GM19193 (cell line): ENCODE results near the gene CKAP5.

Experiments used
- POLR2A ChIP-seq: IDR thresholded peaks from 4 replicates; pipeline ENCODE4 v1.6.1; 2011; ENCODE audit not compliant: insufficient read depth, insufficient read length; ENCODE audit errors: extremely low read depth

CKAP5 gene

DNA sequence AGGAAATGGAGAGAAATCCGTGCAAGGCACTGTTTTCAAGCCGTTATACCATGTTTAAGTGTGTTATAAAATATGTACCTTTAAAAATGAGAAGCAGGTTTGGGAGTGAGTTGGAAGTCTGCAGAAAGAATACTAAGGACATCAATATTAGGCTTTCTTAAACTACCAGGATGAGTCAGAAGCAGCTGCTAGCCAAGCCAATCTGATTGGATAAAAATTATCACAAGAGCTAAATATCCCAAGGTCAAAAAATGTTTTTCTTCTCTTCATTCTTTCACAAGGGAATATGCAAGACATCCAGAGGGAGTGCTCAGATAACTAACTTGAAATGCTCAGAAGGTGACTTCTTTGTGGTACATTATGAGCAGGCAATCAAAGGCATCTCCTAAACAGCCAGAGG is 19.3 kb upstream of the CKAP5 start:
- no peak for TF ChIP-seq POLR2A

DNA sequence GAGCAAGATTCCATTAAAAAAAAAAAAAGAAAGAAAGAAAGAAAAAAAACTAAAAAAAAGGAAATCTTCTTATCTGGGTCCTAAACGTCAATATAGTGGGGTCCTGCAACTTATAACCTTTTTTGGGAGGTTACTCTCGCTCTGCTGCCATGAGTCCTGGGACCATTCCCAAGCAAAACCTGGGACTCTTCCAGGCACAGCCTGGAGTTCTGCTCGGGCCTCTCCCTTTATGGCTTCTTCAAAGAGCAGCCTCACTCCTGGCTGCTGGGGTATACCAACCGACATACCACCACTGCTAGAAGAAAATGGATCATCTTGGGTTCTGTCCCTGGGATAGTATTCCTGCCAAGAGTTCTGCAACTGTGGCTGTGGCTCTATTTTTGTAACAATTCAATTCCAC is 14.1 kb upstream of the CKAP5 start:
- TF ChIP-seq POLR2A: no peak

DNA sequence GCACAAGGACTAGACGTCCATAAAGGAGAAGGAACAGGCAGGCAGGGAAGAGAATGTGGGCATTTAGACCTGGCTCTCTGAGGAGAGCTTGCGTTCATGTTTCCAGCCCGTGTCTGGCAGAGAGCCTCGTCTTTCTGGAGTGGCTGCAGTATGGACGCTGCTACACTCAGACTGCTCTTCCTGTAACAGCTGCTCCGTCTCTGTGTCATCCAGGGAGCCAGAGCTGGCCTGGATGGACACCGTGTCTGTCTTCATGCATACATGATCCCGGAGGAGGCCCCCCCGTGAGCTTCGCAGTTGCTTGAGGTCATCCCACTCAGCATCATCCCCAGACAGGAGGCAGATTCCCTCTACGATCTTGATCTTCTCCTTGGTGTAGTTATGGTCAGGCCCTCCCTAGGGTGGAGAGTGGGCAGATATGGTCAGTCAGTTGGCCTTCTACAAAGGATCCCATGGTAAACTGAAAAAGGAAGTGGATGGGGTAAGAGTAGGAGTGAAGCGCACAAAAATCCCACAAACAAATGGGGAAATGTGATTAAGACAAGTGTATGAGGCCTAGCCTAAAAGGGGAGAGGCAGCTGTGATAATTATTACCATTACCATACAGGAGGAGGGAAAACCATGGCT is 13.0 kb upstream of the CKAP5 start:
- TF ChIP-seq POLR2A: no peak

DNA sequence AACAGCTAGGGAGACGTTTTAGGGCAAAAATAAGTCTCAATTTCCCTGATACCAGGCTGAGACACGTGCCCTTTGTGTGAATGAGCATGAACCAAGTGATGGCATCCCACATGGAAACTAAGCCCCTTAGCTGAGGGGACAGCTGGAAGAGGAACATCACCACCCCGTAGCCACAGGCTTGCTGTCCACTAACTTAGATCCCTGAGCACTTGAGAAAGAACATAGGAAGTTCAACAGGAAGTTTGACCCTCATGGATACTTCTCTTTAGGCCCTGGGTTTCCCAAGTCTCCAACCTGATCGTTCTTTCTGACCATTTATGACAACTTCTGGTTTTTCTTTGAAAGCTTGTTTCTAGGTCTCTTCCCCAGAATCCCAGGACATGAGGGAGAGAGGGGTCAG is 11.6 kb upstream of the CKAP5 start:
- TF ChIP-seq POLR2A: no peak

DNA sequence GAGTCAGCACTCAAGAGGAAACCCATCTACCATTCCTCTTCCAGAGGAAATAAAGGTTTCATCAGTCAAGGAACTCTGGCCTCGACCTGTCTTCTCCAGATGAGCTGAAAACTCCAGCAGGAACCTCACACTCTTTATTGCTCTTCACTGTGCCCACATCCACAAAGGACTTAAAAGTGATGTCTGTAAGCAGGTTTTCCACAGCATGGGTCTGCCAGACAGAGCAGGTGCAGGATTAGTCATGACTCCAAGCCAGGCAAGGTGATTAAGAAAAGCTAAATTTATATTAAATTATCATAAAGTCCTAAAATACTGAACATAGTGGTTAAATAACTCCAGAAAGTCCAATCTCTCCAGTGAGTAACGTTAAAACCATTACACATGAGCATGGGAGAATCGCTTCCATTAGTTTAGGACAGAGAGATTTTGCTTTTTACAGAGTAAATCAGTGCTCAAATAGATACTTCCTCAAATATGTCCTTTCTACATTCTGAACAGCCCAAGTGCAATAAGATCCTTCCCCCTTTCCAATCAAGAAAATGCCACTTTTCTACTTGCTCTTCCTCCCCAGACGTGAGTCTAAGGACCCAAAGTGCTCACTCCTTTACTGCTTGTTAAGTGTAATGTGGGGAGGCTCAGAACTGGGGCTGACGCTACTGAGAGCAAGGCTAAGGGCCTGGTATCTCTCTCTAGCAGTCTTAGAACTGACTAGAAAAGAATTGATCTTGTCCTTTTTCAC is 10.7 kb upstream of the CKAP5 start:
- TF ChIP-seq POLR2A: no peak

DNA sequence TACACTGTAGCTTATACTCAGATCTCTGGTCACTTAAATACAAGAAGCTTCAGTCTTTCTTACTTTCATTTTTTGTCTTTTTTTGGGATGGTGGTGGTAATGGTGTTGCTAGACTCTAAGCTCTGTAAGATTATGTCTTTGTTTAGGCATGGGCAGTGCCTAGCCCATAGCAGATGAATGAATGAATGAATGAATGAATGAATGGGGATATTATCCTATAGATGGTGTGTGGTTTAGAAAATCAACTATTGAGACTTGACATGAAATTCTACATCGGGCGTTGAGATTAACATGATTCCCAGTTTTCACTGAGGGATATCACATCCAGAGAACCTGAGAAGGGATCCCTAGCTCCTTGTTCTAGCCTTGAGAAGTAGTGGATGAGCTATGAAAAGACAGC is 9.8 kb upstream of the CKAP5 start:
- TF ChIP-seq POLR2A: no peak

DNA sequence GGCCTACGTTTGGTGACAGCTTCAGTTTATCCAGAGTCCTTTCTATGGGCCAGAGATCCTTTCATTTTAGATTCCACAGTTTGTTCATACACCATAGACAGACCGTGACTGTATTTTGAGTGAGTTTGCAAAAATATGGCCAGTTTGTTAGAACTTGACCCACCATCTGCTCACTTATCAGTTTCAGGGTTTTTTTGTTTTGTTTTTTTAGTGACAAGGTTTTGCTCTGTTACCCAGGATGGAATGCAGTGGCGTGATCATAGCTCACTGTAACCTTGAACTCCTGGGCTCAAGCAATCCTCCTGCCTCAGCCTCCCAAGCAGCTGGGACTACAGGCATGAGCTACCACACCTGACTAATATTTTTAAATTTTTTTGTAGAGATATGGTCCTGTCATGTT is 9.1 kb upstream of the CKAP5 start:
- no peak for TF ChIP-seq POLR2A

DNA sequence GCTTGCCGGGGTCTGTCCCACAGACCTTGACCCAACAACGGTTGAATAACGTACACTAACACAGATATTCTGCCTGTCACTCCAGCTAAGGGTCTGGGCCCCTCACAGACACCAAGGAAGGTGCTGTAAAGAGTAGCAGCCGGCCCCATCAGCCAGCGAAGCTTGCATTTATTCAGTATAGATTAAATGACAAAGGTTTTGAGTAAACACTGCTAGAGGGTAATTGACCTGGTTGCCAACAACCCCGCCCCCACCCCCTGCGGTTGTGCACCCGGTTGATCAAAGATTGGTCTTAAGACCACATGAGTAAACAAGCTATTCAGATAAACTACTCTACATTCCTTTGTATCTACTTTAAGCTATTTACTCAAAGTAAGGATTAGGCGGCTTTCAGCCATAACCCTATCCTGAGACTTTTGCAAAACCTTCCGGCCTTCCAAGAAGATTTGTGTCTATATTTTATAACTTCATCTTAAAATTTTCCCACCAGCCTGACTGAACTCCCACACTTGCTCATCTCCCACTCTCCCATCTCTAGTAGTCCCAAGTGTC is 4.8 kb upstream of the CKAP5 start:
- no peak for TF ChIP-seq POLR2A

DNA sequence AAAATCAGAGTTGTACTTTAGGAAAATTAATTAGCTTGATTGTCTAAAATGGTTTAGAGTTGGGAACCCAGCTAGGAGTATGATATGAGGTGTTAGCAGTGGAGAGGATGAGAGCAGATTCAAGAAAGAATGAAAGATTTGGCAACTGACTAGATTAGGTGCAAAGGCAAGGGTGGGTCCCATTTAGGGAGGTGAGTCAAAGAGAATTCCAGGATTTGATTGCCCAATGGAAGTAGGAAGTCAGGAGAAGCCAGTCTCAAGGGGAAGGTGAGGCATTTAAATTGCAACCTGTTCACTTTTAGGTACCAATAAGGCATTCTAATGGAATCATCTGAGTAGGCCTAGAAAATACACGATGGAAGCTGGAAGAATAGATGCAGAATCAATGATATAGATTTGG is 3.6 kb upstream of the CKAP5 start:
- no peak for TF ChIP-seq POLR2A

DNA sequence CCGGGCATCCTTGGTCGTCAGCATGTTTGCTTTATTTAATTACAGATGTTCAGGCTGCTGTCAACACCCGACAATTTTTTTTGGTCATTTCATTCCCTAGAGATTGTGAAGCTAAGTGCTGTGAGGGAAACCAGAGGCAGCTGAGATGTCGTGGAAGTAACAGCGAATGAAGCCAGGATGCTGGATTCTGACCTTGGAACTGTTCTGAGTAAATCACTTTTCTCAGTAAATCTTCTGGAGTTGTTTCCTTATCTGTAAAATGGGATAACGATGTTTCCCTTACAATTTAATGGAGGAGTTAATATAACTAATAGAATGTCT is 390 bp upstream of the CKAP5 start:
- no peak for TF ChIP-seq POLR2A

DNA sequence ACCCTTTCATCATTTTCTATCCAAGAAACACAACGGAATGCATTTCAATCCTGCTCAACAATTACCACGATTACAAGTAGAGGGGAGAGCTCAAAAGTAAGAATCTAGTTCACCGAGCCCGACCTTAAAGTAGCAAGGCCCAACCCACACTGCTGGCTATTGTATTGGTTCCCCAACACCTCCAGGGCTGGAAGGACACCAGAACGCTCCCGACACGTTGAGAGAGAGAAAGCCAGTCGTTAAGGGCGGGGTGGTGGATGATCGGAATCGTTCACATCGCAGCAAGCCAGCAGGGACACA is 690 bp downstream of the CKAP5 start:
- no peak for TF ChIP-seq POLR2A

DNA sequence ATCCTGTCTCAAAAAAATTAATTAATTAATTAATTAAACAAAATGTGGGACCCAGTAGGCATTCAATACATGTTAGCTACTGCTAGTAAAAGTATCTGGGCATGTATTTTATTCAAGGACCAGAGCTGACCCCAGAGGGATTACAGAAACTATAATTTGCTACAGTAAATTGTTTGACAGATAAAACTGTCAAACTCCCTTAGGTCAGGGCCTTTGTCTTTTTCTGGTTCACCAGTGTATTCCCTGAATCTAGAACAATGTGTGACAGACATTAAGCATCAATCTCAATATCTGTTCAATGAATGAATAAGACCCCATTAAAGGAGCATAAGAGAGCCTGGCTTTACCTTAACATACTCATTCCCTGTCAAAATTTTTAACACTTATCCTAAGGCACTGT is 6.0 kb downstream of the CKAP5 start:
- TF ChIP-seq POLR2A: no peak

DNA sequence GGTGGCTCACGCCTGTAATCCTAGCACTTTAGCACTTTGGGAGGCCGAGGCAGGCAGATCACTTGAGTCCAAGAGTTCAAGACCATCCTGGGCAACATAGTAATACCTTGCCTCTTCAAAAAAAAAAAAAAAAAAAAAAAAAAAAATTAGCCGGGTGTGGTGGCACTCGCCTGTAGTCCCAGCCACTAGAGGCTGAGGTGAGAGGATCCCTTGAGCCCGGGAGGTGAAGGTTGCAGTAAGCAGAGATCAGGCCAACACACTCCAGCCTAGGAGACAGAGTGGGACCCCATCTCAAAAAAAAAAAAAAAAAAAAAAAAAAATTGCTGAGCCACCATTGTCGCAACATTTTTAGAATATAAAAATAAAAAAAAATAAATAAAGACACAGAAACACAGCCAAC is 7.6 kb downstream of the CKAP5 start:
- TF ChIP-seq POLR2A: no peak

DNA sequence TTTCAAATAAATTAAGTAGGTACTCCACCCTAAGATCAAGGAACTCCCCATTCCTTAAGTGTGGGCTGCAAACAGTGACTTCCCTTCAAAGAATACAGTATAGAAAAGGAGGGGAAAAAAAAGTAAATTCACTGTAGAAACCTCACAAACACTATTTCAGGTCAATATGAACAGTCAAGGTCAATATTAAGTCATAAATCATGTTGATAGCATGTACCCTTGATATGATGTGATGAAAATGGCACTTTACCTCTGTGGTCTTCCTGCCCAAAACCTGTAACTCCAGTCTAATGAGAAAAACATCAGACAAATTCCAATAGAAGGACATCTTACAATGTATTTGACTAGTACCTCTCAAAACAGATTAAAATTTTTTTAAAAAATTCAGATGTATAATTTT is 8.2 kb downstream of the CKAP5 start:
- TF ChIP-seq POLR2A: no peak

DNA sequence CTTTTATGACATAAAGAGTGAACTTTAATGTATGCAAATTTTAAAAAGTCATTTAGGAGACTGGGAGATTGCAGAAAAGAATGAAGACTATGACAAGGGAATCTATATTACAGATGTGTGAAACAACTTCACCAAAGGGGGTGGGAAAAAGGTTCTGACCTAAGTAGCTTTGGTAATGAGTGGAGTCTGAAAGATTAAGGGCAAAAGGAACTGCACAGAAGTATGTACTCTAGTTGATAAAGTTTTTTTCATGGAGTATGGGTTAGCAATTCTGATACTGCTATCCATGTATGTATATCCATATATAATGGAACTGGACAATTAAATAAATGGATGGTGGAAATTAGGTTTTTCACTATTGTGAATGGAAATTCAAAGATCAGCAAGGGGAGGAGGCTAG is 9.2 kb downstream of the CKAP5 start:
- TF ChIP-seq POLR2A: no peak

DNA sequence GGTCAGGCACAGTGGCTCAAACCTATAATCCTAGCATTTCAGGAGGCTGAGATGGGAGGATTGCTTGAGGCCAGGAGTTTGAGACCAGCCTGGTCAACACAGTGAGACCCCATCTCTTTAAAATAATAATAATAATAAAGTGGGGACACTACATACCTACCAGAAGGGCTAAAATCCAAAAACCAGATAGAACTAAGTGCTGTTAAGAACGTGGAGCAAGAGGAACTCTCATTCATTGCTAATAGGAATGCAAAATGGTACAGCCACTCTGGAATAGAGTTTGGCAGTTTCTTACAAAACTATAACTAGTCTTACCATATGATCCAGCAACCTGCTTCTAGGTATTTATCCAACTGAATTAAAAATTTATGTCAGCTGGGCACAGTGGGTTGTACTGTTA is 9.6 kb downstream of the CKAP5 start:
- TF ChIP-seq POLR2A: no peak

DNA sequence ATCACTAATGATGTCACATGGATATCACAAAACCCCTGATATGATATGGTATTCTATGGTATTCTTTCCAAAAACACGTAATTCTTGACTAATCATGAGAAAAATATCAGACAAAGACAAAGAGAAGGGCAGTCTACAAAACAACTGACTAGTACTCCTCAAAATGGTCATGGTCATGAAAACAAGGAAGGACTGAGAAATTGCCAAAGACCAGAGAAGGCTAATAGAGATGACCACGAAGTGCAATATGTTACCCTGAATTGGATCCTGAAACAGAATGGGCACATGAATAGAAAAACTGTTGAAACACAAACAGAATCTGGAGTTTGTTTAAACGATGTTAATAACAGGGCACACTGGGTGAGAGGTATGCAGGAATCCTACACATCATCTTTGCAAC is 10.2 kb downstream of the CKAP5 start:
- no peak for TF ChIP-seq POLR2A

DNA sequence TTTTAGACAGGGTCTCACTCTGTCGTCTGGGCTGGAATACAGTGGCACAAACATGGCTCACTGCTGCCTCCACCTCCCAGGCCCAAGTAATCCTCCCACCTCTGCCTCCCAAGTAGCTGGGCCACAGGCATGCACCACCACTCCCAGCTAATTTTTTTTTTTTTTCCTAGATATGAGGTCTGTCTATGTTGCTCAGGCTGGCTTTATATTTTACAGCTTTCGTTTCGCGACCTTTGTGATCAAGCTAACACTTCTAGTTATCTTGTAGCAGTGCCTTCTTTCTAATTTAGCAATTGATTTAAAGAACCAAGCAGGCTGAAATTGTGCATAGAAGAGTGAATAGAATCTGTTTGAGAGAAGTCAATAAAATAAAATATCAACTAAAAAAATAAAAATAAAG is 11.3 kb downstream of the CKAP5 start:
- TF ChIP-seq POLR2A: no peak
